HepG2 (cell line): ENCODE results near the gene TMEM190. TPM values are rescaled to one million over a fixed set of nuclear protein-coding genes. Genes with fewer than 3 reads are reported as not detected.

Experiments used
- BATF2 ChIP-seq: sonication (generic); formaldehyde crosslinking; IDR thresholded peaks from 2 replicates; pipeline ENCODE4 v1.8.0; 2022; ENCODE audit warnings: mild to moderate bottlenecking, missing genetic modification reagents, moderate library complexity
- CBFB ChIP-seq: sonication (generic); formaldehyde crosslinking; IDR thresholded peaks from 2 replicates; pipeline ENCODE4 v1.4.0; 2020; ENCODE audit warnings: missing genetic modification reagents
- CBX2 ChIP-seq, 2 experiments: fragments of 200-600 bp in 1 of 2; sonication (generic); formaldehyde crosslinking in 1 of 2; IDR thresholded peaks; 2 replicates each; pipeline versions ENCODE4 v1.7.0 to v1.8.1; 2018 to 2022; ENCODE audit warnings: low read depth in 2 of 2, low read length in 1 of 2, mild to moderate bottlenecking in 1 of 2, missing genetic modification reagents in 1 of 2
- GABPB1 ChIP-seq: IDR thresholded peaks from 2 replicates; pipeline ENCODE4 v1.6.1; 2016; ENCODE audit warnings: mild to moderate bottlenecking, missing genetic modification reagents, moderate library complexity, missing compliant biosample characterization
- HCFC1 ChIP-seq: fragments of 150-350 bp; IDR thresholded peaks from 2 replicates; pipeline ENCODE4 v1.6.1; 2014; ENCODE audit warnings: low read depth, low read length
- IRX3 ChIP-seq: sonication (generic); formaldehyde crosslinking; IDR thresholded peaks from 2 replicates; pipeline ENCODE4 v1.8.1; 2023; ENCODE audit warnings: mild to moderate bottlenecking, low read depth, missing genetic modification reagents, borderline replicate concordance
- MAF1 ChIP-seq: sonication (generic); formaldehyde crosslinking; IDR thresholded peaks from 2 replicates; pipeline ENCODE4 v1.5.0; 2020; ENCODE audit warnings: missing genetic modification reagents, borderline replicate concordance
- NCOA2 ChIP-seq: sonication (generic); formaldehyde crosslinking; IDR thresholded peaks from 2 replicates; pipeline ENCODE4 v1.8.0; 2022; ENCODE audit warnings: inconsistent platforms
- PAF1 ChIP-seq: IDR thresholded peaks from 2 replicates; pipeline ENCODE4 v1.6.1; 2016; ENCODE audit warnings: missing genetic modification reagents, missing compliant biosample characterization
- TCF12 ChIP-seq, 2 experiments: fragments of 450-650 bp in 1 of 2; sonication (generic) in 1 of 2; formaldehyde crosslinking in 1 of 2; IDR thresholded peaks; 2 replicates each; pipeline versions ENCODE4 v1.6.1 to v1.8.0; 2017 to 2022; ENCODE audit warnings: antibody characterized with exemption in 1 of 2, mild to moderate bottlenecking in 1 of 2, missing genetic modification reagents in 1 of 2, moderate library complexity in 1 of 2
- ZBED4 ChIP-seq: sonication (generic); formaldehyde crosslinking; IDR thresholded peaks from 2 replicates; pipeline ENCODE4 v1.4.0; 2020; ENCODE audit warnings: missing genetic modification reagents, borderline replicate concordance
- ZNF326 ChIP-seq: sonication (generic); formaldehyde crosslinking; IDR thresholded peaks from 2 replicates; pipeline ENCODE4 v1.4.0; 2020; ENCODE audit warnings: missing genetic modification reagents, borderline replicate concordance
- ZNF343 ChIP-seq: sonication (generic); formaldehyde crosslinking; IDR thresholded peaks from 2 replicates; pipeline ENCODE4 v1.4.0; 2020; ENCODE audit warnings: mild to moderate bottlenecking, missing genetic modification reagents
- ZNF367 ChIP-seq: sonication (generic); formaldehyde crosslinking; IDR thresholded peaks from 2 replicates; pipeline ENCODE4 v1.4.0; 2020; ENCODE audit warnings: missing genetic modification reagents, borderline replicate concordance
- ZNF577 ChIP-seq: sonication (generic); formaldehyde crosslinking; IDR thresholded peaks from 2 replicates; pipeline ENCODE4 v1.4.0; 2020; ENCODE audit warnings: mild to moderate bottlenecking, low read depth, missing genetic modification reagents, borderline replicate concordance
- ZNF652 ChIP-seq: IDR thresholded peaks from 2 replicates; pipeline ENCODE4 v1.6.1; 2016; ENCODE audit warnings: low read depth, borderline replicate concordance
- ZNF747 ChIP-seq: sonication (generic); formaldehyde crosslinking; IDR thresholded peaks from 2 replicates; pipeline ENCODE4 v1.8.1; 2023; ENCODE audit warnings: missing genetic modification reagents, mild to moderate bottlenecking, borderline replicate concordance
- ZNF800 ChIP-seq: sonication (generic); formaldehyde crosslinking; IDR thresholded peaks from 2 replicates; pipeline ENCODE4 v1.4.0; 2020; ENCODE audit warnings: missing genetic modification reagents
- ZNF883 ChIP-seq: sonication (generic); formaldehyde crosslinking; IDR thresholded peaks from 2 replicates; pipeline ENCODE4 v1.5.1; 2020; ENCODE audit warnings: mild to moderate bottlenecking, missing genetic modification reagents; ENCODE audit errors: not compliant biosample characterization
- ZSCAN30 ChIP-seq: sonication (generic); formaldehyde crosslinking; IDR thresholded peaks from 2 replicates; pipeline ENCODE4 v1.5.0; 2020; ENCODE audit warnings: mild to moderate bottlenecking, missing genetic modification reagents
- ZSCAN9 ChIP-seq: IDR thresholded peaks from 2 replicates; pipeline ENCODE4 v1.6.1; 2016; ENCODE audit warnings: borderline replicate concordance
- polyA plus RNA-seq, 8 experiments: library from polyadenylated mRNA; depleted of rRNA in 3 of 8; stranded (reverse) in 7 of 8; unstranded in 1 of 8; fragments of >200 nt; fragmentation: Illumina TruSeq in 4 of 8; extraction: Trizol in 4 of 8; gene quantifications; 2 replicates each; pipeline versions ENCODE4 v1.2.1 to v1.2.3, GENCODE V29; 2011 to 2016; ENCODE audit warnings: low read depth in 4 of 8, missing spikeins in 1 of 8, mixed read lengths in 1 of 8; ENCODE audit not compliant: insufficient read depth in 1 of 8
- total RNA-seq, 5 experiments: library from RNA; depleted of rRNA; stranded (reverse); fragments of >200 nt; fragmentation: Illumina TruSeq; extraction: Trizol; gene quantifications; 2 replicates each; pipeline ENCODE4 v1.2.3, GENCODE V29; 2016; ENCODE audit warnings: low read depth in 1 of 5

TMEM190 gene
- total and polyA plus RNA-seq, 2 of the 13 experiments (the other 11 are each of a cell fraction or from before 2014, with no cell fraction given), result 0.35 to 0.83 TPM

GRCh38 chr19:55407800-55408532 is 31.3 kb downstream of the TMEM190 start (continued):
- TF ChIP-seq ZSCAN30 (CRISPR knock-in tag) (no peak), BATF2 (CRISPR knock-in tag) (peak; percentile 77; the same call in 1 of the 2 replicates), ZNF343 (peak; percentile 72; the same call in 1 of the 2 replicates), PAF1 (no peak), HCFC1 (no peak), ZNF577 (CRISPR knock-in tag) (no peak), NCOA2 (0 out of 2 replicates have a peak, but pooled peaks have one; percentile 14), ZSCAN9 (peak; percentile 73; the same call in 1 of the 2 replicates), CBFB (CRISPR knock-in tag) (peak; percentile 69; the same call in 1 of the 2 replicates), ZNF367 (CRISPR knock-in tag) (no peak), ZBED4 (CRISPR knock-in tag) (no peak), ZNF800 (CRISPR knock-in tag) (no peak), CBX2 (IDR thresholded peaks at IDR 0.05; ENCODE audit: low read depth, low read length) (no peak), CBX2 (CRISPR knock-in tag; IDR thresholded peaks at IDR 0.05; ENCODE audit: low read depth) (no peak), ZNF326 (no peak), ZNF747 (CRISPR knock-in tag) (no peak), IRX3 (CRISPR knock-in tag) (no peak), ZNF883 (CRISPR knock-in tag) (no peak), TCF12 (IDR thresholded peaks at IDR 0.05) (no peak), TCF12 (CRISPR knock-in tag; IDR thresholded peaks at IDR 0.05) (no peak), MAF1 (0 out of 2 replicates have a peak, but pooled peaks have one; percentile 52), GABPB1 (peak; percentile 79; the same call in 1 of the 2 replicates), ZNF652 (CRISPR knock-in tag) (no peak)
